ENCODE measurements around the gene CTXN3.
"Not testable (repeated sequence)": the region's sequence is repeated elsewhere in the genome, so short reads cannot be mapped to it uniquely, and the experiment has no call there.

Gene CTXN3

DNA sequence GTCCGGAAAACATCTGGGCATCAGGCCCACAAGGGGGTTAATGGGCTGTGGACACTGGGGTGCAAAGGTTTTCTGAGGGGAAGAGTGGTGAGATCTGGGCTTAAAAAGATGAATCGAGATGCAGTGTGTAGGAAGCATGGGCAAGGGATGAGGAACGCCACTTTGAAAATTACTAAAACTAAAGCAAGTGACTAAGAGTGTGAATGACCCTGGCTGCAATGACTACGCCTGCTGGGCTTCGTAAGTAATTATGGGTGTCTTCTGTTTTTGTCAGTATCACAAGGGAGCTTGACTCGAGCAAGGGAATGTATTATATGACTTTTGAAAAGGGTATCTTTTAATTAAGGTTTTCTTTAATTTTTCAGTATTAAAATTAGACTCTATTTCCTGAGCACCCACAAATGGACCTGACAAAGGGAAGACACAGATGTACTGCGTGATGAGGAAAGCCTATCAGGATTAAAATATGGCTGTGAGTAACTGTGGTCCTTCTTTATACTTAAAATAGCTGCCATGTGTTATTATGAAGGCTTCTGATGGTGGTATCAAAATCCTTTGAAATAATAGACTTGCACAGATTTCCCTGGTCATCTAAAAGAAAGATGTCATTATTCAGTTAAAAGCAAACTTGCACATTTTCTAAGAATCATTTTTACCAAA lies 4.2 kb downstream of the CTXN3 start:
- DNase-seq, result no peak

- DNase-seq, result no peak
Measured at GRCh38 chr5:127656825-127657224, 7.9 kb downstream of the CTXN3 start.

DNA sequence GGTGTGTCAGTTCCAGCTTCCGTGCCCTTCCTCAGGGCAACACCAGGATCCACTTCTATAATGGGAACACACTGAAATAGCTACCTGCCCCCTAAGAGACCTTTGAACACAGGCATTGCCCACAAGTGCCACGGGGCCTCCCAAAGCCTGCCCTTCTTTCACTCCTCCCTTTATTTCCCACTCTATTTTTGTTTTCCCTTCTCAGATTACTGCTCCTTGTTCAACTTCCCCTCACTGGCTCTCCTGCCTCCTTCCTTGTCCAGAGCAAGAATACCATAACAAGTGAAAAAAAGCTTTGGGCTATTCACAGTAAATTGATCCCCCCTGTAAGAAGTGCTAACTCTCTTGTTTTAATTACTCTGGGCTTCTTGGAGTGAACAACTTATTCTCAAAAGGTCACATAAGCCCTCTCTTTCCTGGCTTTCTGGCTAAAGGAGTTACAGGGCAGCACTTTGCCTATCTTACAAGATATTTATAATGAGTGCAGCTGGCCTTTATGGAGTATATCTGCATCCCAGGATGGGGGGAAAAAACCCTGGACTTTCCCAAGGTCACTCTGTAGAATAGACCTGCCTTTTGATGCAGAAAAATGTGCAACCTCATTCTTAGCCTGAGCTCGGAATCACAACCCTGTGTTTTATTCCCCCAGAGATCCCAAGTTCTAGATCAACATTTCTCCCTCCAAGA lies 11.3 kb downstream of the CTXN3 start:
- no peak for DNase-seq

GRCh38 chr5:127664093-127664492 lies 15.2 kb downstream of the CTXN3 start:
- no peak for DNase-seq

GRCh38 chr5:127665641-127666040 lies 16.8 kb downstream of the CTXN3 start:
- no peak for DNase-seq

DNA sequence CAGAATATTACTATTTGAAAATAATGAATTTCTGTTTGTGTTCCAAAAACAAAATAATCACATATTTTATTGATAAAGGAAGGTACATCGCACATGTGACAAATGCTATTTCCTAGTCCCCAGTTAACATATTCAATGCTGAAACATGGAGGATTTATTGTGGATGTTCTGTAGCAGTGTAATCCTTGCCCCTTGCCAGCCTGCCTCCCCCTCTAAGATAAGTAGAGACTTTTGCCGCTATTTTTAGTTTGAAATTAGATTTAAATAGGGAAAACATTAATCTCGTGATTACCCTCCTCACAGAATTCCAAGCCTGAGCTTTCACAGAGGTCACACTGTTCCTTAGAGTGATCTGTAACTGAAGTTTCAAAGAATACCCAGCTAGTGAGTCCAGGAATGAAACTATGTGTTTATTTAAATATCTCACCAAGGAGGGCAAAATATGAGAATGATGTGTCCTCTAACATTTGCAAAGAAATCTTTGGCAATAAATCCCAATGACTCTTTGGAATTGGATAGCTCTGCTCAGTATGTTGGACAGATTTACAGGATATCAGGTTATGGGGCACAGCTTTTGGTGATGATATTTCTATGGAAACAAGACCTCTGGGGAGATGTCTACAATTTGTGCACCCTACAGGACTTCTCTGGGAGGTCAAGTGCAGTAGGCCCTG lies 17.3 kb downstream of the CTXN3 start:
- DNase-seq, result no peak

DNA sequence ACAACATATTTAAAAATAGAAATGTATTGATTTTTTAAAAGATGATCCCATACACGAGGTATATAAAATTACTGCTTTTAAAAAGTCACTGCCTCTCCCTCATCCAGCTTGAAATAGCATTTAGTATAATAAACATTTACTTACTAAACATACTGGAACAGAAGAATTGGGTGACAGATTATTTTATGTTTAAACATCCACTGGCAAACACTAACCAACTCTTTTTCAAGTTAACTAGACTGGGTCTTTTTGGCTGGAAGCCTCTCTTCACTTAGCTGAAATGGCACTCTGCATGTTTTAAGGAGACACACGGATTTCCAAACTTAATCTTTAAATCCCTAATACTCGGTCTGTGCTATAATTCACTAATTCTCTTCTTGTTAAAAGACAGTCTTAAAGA lies 19.0 kb downstream of the CTXN3 start:
- DNase-seq, result no peak

- DNase-seq, result no peak
Measured at GRCh38 chr5:127671218-127671617, 22.3 kb downstream of the CTXN3 start.

- DNase-seq, result no peak
Measured at GRCh38 chr5:127673117-127673800, 24.4 kb downstream of the CTXN3 start.

- DNase-seq, result not testable (repeated sequence)
Measured at GRCh38 chr5:127676951-127677350, 28.1 kb downstream of the CTXN3 start.

DNA sequence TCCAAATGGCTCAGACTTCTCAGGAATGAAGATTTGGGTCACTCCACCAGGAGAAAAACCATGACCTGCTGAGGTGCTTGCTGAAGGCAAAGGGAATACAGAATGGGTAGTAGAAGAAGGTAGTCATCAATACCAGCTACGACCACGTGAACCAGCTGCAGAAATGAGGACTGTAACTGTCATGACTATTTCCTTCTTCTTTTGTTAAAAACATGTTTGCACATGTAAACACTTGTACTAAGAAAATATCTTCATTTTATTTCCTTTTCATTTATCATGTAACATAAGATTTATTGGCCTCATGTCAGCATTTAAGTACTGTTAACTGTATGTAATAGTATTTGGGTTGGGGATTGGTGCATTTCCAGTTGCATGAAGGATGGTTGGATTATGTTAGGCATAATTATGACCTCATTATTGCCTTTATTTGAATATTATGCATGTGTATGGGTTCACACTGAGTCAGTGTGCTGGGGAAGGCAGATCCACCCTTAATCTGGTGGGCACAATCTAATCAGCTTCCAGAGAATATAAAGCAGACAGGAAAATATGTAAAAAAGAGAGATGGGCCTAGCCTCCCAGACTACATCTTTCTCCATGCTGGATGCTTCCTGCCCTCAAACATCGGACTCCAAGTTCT lies 30.9 kb downstream of the CTXN3 start:
- DNase-seq, result not testable (repeated sequence)

- DNase-seq, result no peak
Measured at GRCh38 chr5:127680595-127680994, 31.7 kb downstream of the CTXN3 start.

- DNase-seq, result no peak
Measured at GRCh38 chr5:127683008-127683407, 34.1 kb downstream of the CTXN3 start.

DNA sequence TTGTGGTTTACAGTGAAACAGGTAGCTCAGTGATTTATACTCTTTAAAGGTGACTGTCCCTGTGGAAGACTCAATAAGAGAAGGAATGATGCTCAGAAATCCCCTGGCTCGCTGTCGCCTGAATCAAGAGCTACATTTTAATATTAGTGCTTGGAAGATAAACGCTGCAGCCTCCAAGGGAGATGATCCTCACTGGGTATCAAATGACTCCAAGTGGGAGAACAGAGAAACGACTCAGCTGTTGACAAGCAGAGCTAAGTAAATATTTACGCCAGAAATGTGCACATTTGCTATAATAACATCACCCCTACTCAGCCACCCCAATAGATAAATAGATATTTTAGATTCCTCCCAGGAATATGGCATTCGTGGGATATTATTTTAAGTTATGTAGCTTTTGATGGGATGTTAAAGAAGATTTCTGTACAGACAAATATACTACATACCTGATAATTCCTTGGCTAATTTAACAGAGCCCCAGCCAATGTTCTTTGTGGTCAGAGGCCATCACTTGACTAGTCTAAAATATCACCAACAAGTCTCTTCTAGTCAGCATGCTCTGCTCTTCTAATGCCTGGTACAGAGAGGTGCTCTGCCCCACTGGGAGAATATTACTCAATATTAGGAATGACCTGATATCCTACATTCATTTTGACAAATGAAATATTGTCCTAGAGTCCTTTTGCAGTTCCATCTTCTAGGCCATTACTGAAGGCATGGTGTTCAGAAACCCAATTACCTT lies 36.0 kb downstream of the CTXN3 start:
- DNase-seq, result no peak

GRCh38 chr5:127685662-127686061 lies 36.8 kb downstream of the CTXN3 start:
- no peak for DNase-seq

DNA sequence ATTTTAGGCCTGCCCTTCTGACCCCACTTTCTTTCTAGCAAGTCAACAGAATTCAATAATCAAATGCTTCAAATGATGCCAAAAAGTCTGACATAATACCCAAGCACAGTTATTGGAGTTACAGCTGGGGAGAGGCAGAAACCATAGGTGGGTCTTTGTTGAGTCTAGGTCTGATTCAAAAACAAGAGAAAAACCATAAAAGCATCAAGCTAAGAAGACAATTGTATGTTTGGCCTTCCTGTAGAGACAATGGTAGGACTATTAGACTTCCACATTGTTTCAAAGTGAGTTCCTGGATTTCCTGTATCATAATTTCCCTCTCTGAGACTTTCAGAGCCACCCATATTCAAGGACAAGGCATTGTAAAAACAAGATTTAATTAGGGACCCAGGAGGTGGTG lies 37.5 kb downstream of the CTXN3 start:
- DNase-seq, result no peak

- no peak for DNase-seq
Measured at GRCh38 chr5:127694518-127695171, 45.8 kb downstream of the CTXN3 start.

DNA sequence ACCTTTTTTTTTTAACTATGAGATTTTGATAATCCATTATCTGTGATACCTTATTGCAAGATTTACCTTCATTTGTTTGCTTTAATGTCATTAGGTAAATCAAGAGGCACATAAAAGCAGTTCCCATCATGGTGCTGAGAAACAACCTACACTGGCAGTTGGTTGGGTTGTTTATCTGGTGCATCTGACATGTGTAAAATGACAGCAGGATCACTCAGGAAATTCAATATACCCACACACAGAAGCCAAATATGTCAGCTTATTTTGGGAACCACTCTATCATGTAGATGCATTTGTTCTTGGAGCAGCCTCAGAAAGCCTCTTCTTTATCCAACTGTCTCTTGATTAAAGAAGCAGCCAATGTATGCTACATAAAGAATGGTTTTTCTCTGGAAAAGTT lies 46.5 kb downstream of the CTXN3 start:
- no peak for DNase-seq

DNA sequence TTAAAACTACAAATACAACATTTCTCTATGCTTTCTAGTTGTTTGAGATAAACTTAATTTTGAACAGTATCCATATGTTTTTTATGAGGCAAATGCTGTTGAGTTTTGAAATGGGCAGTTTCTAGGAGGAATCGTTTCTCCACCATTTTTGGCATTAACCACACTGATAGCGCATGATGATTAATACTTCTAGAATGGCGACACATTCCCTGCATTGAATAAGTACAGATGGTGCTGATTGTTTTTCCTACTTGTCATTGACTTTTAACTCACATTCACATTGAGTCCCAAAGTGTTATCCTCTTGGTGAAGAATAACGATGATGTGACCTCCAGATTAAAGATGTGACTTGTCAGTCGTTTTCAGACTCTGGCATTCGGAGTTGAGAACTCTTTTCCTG lies 47.8 kb downstream of the CTXN3 start:
- DNase-seq, result no peak

GRCh38 chr5:127697894-127698600 lies 49.2 kb downstream of the CTXN3 start:
- no peak for DNase-seq

- no peak for DNase-seq
Measured at GRCh38 chr5:127699416-127699815, 50.5 kb downstream of the CTXN3 start.

All from SIG-M5 (cell line).